Activated CD8-positive, alpha-beta memory T cell treated with anti-CD3 and anti-CD28 coated beads, Interleukin-2, amount 10 ng/mL, durations not matched to agents 7 days and 5 days (primary cell): ENCODE measurements around the gene SPIRE1. TPM values are rescaled to one million over a fixed set of nuclear protein-coding genes. Genes with fewer than 3 reads are reported as not detected.
"Not testable (repeated sequence)": the region's sequence is repeated elsewhere in the genome, so short reads cannot be mapped to it uniquely, and the experiment has no call there.

Experiments
- ATAC-seq: fragments of 150-1000 bp; cut with Tn5 transposase; one replicate; pipeline ENCODE4 v1.10.0; 2021; ENCODE audit warnings: moderate library complexity
- CTCF ChIA-PET: fragments of 350-600 bp; sonication (Branson Sonifier 250); formaldehyde crosslinking; loops from one replicate; lab custom pipeline; 2021; ENCODE audit warnings: antibody characterized with exemption; lab: Charles Lee
- DNase-seq: peaks from one replicate; pipeline ENCODE4 v3.0.0-alpha.2; 2020
- H3K27ac Mint-ChIP-seq: one replicate; pipeline ENCODE4 v1.8.0; 2021; ENCODE audit warnings: mild to moderate bottlenecking, mixed read lengths
- H3K27me3 Mint-ChIP-seq: one replicate; pipeline ENCODE4 v1.8.0; 2021; ENCODE audit warnings: mixed read lengths
- H3K36me3 Mint-ChIP-seq: one replicate; pipeline ENCODE4 v1.8.0; 2021; ENCODE audit warnings: mild to moderate bottlenecking, mixed read lengths
- H3K4me1 Mint-ChIP-seq: one replicate; pipeline ENCODE4 v1.8.0; 2021; ENCODE audit warnings: mixed read lengths
- H3K4me3 Mint-ChIP-seq: one replicate; pipeline ENCODE4 v1.8.0; 2021; ENCODE audit warnings: mild to moderate bottlenecking, moderate library complexity, mixed read lengths
- H3K9me3 Mint-ChIP-seq: one replicate; pipeline ENCODE4 v1.8.0; 2022; ENCODE audit warnings: low read depth, mixed read lengths
- total RNA-seq, 2 experiments: library from RNA; stranded (reverse); gene quantifications; one replicate each; pipeline ENCODE4 v1.2.3, GENCODE V29; 2021

Gene SPIRE1
- total RNA-seq, 2 experiments from 2014 or later, result 3.4 to 9.6 TPM

GRCh38 chr18:12639990-12640880, 17.7 kb downstream of the SPIRE1 start:
- DNase-seq (no peak), ATAC-seq (no peak)
- Mint-ChIP-seq H3K4me1 (peaks cover 8% of the 10 kb centered on the region), H3K27me3 (peaks cover 2% of the 10 kb centered on the region), H3K27ac (no peak overlapping the region), H3K4me3 (no peak overlapping the region), H3K36me3 (no peaks in the 10 kb centered on the region), H3K9me3 (no peaks in the 10 kb centered on the region)
- CTCF ChIA-PET, result interaction anchor here (0.5 to 1.0 kb wide), 3 partner anchors 101 to 249 kb away, joined by 3 read pairs; no protein-coding TSS in a partner anchor

DNA sequence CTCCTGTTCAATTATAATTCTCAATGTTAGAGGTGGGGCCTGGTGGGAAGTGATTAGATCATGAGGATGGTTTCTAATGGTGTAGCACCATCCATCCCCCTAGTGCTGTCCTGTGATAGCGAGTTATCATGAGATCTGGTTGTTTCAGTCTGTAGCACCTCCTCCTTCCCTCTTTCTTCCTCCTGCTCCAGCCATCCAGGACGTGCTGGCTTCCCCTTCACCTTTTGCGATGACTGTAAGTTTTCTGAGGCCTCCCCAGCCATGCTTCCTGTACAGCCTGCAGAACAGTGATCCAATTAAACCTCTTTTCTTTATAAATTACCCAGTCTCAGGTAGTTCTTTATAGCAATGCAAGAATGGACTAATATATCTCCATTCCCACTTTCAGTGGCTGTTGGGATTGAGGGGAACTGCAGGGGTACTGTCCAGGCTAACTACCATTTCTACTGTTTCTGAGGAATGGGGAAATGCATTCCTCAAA, 19.2 kb downstream of the SPIRE1 start:
- Mint-ChIP-seq H3K4me3 (no peak overlapping the region), H3K27ac (no peak overlapping the region), H3K36me3 (no peaks in the 10 kb centered on the region), H3K27me3 (peaks cover 2% of the 10 kb centered on the region), H3K9me3 (no peaks in the 10 kb centered on the region), H3K4me1 (peaks cover 8% of the 10 kb centered on the region)
- DNase-seq (no peak), ATAC-seq (no peak)
- CTCF ChIA-PET, result no interaction called here

GRCh38 chr18:12637901-12638643, 19.8 kb downstream of the SPIRE1 start:
- Mint-ChIP-seq H3K27me3 (no peaks in the 10 kb centered on the region), H3K9me3 (no peaks in the 10 kb centered on the region), H3K36me3 (no peaks in the 10 kb centered on the region), H3K4me3 (no peak overlapping the region), H3K27ac (no peak overlapping the region), H3K4me1 (peaks cover 8% of the 10 kb centered on the region)
- no peak for DNase-seq
- ATAC-seq, result no peak
- CTCF ChIA-PET, result no interaction called here

DNA sequence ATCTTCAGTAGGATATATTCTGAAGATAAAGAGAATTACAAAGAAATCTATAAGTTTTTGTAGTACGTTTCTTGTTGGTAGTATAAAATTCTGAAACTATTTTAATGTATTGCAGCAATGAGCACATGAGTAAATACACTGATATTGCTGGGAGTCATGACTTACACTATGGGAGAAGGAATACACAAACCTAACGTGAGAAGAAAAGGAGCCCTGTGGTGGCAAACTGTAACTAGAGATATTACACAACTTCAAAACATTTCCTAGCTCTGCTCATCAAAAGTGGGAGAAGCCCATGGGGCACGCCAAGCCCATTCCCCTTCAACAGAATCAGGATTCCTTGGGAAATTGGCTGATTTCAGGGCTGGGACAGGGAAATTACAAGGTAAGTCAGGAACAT, 20.5 kb downstream of the SPIRE1 start:
- H3K9me3 Mint-ChIP-seq, result no peaks in the 10 kb centered on the region
- no peak overlapping the region for H3K27ac Mint-ChIP-seq
- H3K36me3 Mint-ChIP-seq, result no peaks in the 10 kb centered on the region
- H3K27me3 Mint-ChIP-seq, result no peaks in the 10 kb centered on the region
- DNase-seq (no peak), ATAC-seq (no peak)
- no peak overlapping the region for H3K4me3 Mint-ChIP-seq
- peaks cover 8% of the 10 kb centered on the region for H3K4me1 Mint-ChIP-seq
- CTCF ChIA-PET, result no interaction called here

GRCh38 chr18:12631831-12632477, 26.0 kb downstream of the SPIRE1 start:
- H3K4me1 Mint-ChIP-seq, result peaks cover 4% of the 10 kb centered on the region
- ATAC-seq, result no peak

DNA sequence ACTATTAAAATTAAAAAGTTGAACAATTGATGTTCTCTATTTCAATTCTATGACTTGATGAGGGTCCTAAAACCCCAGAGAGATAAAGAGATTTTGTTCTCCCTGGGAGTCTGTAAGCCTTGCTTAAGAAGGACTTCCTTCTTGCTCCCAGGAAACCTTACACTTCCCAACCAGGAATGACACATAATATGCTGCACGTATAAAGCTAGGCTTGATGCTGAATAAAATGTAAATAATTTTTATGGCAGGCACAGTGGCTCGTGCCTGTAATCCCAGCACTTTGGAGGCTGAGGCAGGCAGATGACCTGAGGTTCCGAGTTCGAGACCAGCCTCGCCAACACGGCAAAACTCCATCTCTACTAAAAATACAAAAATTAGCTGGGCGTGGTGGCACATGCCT, 27.8 kb downstream of the SPIRE1 start:
- no peaks in the 10 kb centered on the region for H3K9me3 Mint-ChIP-seq
- CTCF ChIA-PET, result interaction anchor here (0.9 to 1.3 kb wide), 3 partner anchors 15 to 235 kb away, joined by 3 to 4 read pairs (median 4); no protein-coding TSS in a partner anchor
- DNase-seq, result no peak
- H3K36me3 Mint-ChIP-seq, result peaks cover 2% of the 10 kb centered on the region
- no peak overlapping the region for H3K4me3 Mint-ChIP-seq
- no peak for ATAC-seq
- H3K4me1 Mint-ChIP-seq, result peaks cover 2% of the 10 kb centered on the region
- H3K27ac Mint-ChIP-seq, result no peak overlapping the region
- H3K27me3 Mint-ChIP-seq, result peaks cover 6% of the 10 kb centered on the region

More at GRCh38 chr18:12631831-12632477, 26.0 kb downstream of the SPIRE1 start:
- Mint-ChIP-seq H3K36me3 (peaks cover 2% of the 10 kb centered on the region), H3K27me3 (peaks cover 6% of the 10 kb centered on the region), H3K4me3 (no peak overlapping the region), H3K9me3 (no peaks in the 10 kb centered on the region), H3K27ac (no peak overlapping the region)
- CTCF ChIA-PET, result no interaction called here
- no peak for DNase-seq

DNA sequence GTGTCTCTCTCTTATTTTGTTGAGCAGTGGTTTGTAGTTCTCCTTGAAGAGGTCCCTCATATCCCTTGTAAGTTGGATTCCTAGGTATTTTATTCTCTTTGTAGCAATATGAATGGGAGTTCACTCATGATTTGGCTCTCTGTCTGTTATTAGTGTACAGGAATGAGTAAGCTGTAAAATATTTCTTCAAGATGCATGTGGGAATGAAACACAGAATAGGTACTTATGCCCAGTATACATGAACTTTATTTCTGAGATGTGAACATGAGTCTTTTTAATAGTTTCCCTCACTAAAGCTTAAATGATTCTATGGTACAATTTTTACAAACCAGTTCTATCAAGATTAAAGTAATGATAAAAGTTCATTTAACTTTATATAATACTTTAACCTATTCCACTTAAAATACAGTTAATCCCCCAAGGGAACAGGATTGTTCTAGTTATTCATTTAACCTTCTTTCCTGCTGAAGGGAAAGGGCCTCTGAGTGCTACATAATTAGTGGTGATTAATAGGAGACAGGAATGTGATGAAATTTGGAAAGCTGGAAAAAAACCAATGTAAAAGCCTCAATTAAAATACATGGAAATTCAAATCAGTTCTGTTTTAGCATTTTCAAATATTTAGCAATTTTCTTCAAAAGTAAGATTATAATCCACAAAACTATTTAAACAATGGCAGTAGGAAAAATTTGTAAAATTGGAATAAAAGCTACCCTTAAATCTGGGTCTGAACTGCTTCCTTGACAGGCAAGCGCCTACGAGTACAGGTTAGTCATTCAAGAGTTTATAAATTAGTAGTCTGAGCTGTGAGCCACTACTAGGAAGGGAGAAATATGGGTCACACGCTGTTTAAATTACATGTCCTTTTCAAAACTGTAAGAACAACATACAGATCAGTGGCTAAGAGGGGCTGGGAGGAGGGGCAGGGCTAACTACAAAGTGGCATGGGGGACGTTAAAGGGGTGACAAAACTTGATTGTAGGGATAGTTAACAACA, 28.9 kb downstream of the SPIRE1 start:
- no peak overlapping the region for H3K27ac Mint-ChIP-seq
- H3K27me3 Mint-ChIP-seq, result peaks cover 6% of the 10 kb centered on the region
- H3K4me3 Mint-ChIP-seq, result no peak overlapping the region
- H3K36me3 Mint-ChIP-seq, result peaks cover 2% of the 10 kb centered on the region
- DNase-seq (no peak), ATAC-seq (no peak)
- CTCF ChIA-PET, result interaction anchor here (1.0 kb wide), 1 partner anchor 14 kb away, joined by 3 read pairs; no protein-coding TSS in a partner anchor
- H3K4me1 Mint-ChIP-seq, result peaks cover 2% of the 10 kb centered on the region
- H3K9me3 Mint-ChIP-seq, result no peaks in the 10 kb centered on the region

DNA sequence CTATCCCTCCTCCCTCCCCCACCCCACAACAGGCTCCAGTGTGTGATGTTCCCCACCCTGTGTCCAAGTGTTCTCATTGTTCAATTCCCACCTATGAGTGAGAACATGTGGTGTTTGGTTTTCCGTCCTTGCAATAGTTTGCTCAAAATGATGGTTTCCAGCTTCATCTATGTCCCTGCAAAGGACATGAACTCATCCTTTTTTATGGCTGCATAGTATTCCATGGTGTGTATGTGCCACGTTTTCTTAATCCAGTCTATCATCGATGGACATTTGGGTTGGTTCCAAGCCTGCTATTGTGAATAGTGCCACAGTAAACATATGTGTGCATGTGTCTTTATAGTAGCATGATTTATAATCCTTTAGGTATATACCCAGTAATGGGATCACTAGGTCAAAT, 30.7 kb downstream of the SPIRE1 start:
- DNase-seq, CTCF ChIA-PET, H3K27me3 Mint-ChIP-seq, H3K36me3 Mint-ChIP-seq, H3K4me3 Mint-ChIP-seq, H3K9me3 Mint-ChIP-seq, H3K4me1 Mint-ChIP-seq, H3K27ac Mint-ChIP-seq, ATAC-seq: not testable (repeated sequence)

DNA sequence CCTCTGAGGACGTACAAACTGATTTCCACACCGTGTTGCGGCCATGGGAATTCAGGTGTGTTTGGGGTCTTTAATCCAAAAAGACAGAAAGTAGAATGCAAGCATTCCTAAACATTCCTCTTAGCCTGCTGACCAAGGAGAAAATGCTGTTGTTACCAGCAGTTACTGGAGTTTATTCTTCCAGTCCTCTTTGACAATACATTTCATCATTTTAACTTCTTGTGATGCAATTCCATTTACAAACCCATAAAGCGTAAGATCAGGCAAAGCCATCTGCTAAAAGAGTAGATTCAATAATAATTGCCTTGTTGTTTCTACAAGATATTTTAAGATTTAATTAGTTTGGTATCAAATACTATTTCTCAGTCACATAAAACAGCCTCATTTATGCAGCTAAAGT, 32.7 kb downstream of the SPIRE1 start:
- CTCF ChIA-PET, result no interaction called here

DNA sequence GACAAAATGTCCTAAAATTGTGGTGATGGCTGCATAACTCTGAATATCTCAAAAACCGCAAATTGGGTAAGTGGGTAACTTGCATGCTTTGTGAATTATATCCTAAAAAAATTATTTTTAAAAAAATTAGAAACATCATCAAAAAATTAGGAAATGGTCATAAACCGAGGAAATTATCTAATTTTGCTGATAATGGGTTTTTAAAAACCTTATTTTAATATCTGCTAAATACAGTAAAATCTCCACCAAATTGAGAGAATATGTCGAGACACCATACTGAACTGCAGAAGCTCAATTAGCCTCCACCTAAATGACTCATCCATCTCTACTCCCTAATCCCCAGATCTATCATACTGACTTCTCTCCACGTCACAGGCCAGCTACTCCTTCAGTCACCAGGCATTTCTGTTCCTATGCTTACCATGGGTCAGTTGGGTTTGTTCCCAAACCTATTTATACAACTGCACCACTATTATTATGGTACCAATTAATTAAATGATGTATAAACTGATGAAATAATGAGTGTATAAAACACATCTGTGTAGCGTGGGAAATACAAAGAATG, 36.1 kb downstream of the SPIRE1 start:
- CTCF ChIA-PET, result no interaction called here
- ATAC-seq, result no peak
- Mint-ChIP-seq H3K36me3 (no peaks in the 10 kb centered on the region), H3K4me3 (no peak overlapping the region), H3K9me3 (no peaks in the 10 kb centered on the region), H3K27ac (no peak overlapping the region), H3K27me3 (peaks cover 4% of the 10 kb centered on the region), H3K4me1 (no peaks in the 10 kb centered on the region)
- no peak for DNase-seq

More for the DNA sequence above, 32.7 kb downstream of the SPIRE1 start:
- H3K36me3 Mint-ChIP-seq, result peaks cover 2% of the 10 kb centered on the region
- H3K9me3 Mint-ChIP-seq, result no peaks in the 10 kb centered on the region
- DNase-seq (no peak), ATAC-seq (no peak)
- H3K27me3 Mint-ChIP-seq, result peaks cover 11% of the 10 kb centered on the region
- H3K4me1 Mint-ChIP-seq, result peaks cover 2% of the 10 kb centered on the region
- H3K4me3 Mint-ChIP-seq, result no peak overlapping the region
- no peak overlapping the region for H3K27ac Mint-ChIP-seq

DNA sequence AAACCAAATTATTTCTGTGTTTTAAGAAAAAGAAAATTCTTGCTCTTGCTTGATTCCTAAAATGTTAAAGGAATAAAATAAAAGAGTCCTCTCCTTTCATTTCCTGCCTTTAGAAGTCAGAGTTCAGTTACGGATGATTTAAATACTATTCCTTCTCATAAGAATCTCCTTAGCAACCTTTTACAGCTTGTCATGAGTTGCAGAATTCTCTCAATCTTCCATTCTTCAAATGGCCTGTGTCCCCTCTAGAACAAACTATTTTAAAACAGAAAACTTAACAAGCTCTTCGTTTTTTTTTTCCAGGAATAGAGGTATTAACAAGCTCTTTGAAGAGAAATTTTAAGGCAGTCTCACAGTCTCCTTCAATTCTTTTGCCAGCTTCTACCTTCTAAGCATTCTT, 42.2 kb downstream of the SPIRE1 start:
- no peaks in the 10 kb centered on the region for H3K27me3 Mint-ChIP-seq
- H3K36me3 Mint-ChIP-seq, result no peaks in the 10 kb centered on the region
- H3K4me1 Mint-ChIP-seq, result no peaks in the 10 kb centered on the region
- ATAC-seq, result no peak
- H3K27ac Mint-ChIP-seq, result no peak overlapping the region
- no peak for DNase-seq
- H3K9me3 Mint-ChIP-seq, result no peaks in the 10 kb centered on the region
- H3K4me3 Mint-ChIP-seq, result no peak overlapping the region
- CTCF ChIA-PET, result interaction anchor here (0.9 to 1.5 kb wide), 3 partner anchors 13 to 17 kb away, joined by 3 to 4 read pairs (median 3); no protein-coding TSS in a partner anchor

DNA sequence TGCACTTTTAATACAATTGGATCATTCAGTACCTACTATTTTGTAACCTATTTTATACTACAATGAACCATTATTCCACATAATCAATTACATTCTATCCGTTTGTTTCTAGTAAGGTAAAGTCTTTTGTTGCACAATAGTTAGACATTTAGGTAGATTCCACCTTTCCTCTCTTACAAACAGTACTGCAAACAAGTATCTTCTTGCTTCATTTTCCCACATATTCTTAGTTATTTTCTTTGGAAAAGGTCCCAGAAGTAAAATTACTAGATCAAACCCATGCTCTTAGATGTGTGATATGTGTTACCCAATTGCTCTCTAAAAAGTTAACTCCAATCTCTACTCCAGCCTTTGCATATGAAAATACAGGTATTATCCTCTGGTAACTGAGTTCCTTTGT, 49.6 kb downstream of the SPIRE1 start:
- Mint-ChIP-seq H3K27me3 (peaks cover 4% of the 10 kb centered on the region), H3K36me3 (no peaks in the 10 kb centered on the region), H3K27ac (no peak overlapping the region), H3K4me3 (no peak overlapping the region), H3K9me3 (no peaks in the 10 kb centered on the region), H3K4me1 (peaks cover 2% of the 10 kb centered on the region)
- CTCF ChIA-PET, result no interaction called here
- ATAC-seq (no peak), DNase-seq (no peak)
